HG02970 (cell line): ENCODE results near the gene WDR70.
"Not testable (repeated sequence)": the region's sequence is repeated elsewhere in the genome, so short reads cannot be mapped to it uniquely, and the experiment has no call there.

Experiments
- ATAC-seq: cut with Tn5 transposase; IDR thresholded peaks from one replicate; pipeline ENCODE4 v1.9.1; 2021; ENCODE audit warnings: mild to moderate bottlenecking, moderate library complexity, moderate number of reproducible peaks; ENCODE audit not compliant: unreplicated experiment, low FRiP score

Gene WDR70

GRCh38 chr5:37506722-37507121 is 127.6 kb downstream of the WDR70 start:
- no peak for ATAC-seq

- no peak for ATAC-seq
Observed at GRCh38 chr5:37511646-37512045, 132.5 kb downstream of the WDR70 start.

DNA sequence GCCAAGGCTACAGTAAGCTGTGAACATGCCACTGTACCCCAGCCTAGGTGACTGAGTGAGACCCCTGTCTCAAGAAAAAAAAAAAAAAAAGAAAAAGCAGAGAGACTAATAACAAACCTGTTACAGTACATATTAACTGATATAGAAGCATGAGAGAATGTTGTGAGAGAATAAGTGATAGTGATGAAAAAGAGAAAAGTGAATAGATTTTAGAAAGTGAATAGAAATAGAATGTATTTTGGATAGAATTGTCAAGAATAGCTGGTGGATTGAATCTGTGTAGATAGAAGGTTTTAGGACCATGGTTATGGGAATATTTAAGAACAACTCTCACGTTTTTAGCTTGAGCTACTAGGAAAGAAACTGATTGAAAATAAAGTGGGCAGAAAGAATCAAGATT is 135.8 kb downstream of the WDR70 start:
- ATAC-seq, result no peak

DNA sequence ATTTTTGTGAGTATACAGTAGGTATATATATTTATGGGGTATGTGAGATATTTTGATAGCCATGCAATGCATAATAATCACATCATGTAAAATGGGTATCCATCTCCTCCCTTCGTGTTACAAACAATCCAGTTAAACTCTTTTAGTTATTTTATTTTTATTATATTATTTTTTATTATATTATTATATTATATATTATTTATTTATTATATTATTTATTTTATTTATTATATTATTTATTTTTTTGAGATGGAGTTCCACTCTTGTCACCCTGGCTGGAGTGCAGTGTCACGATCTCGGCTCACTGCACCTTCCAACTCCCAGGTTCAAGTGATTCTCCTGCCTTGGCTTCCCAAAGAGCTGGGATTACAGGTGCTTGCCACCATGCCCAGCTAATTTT is 138.6 kb downstream of the WDR70 start:
- ATAC-seq, result no peak

DNA sequence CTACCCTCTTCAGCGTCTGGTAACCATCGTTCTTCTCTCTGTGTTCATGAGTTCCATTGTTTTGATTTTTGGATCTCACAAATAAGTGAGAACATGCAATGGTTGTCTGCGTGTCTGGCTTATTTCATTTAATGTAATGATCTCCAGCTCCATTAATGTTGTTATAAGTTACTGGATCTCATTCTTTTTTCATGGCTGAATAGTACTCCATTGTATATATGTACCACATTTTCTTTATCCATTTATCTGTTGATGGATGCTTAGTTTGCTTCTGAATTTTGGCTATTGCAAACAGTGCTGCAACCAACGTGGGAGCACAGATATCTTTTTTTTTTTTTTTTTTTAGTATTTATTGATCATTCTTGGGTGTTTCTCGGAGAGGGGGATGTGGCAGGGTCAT is 139.2 kb downstream of the WDR70 start:
- ATAC-seq, result not testable (repeated sequence)

GRCh38 chr5:37519304-37519703 is 140.2 kb downstream of the WDR70 start:
- ATAC-seq, result no peak

DNA sequence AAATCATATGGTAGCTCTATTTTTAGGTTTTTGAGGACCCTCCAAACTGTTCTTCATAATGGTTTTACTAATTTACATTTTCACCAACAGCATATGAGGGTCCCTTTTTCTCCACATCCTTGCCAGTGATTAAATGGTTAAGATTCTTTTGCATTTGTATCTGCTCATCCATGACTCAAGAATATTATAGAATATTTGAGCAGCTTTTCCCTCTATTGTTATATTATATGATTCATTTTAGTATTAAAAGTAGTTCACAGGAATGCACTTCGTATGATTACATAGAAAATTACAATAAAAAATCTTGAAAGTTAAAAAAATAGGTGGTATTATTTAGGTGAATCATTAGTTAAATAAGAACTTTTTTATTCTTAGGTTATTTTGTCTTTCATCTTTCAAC is 140.7 kb downstream of the WDR70 start:
- ATAC-seq, result no peak

DNA sequence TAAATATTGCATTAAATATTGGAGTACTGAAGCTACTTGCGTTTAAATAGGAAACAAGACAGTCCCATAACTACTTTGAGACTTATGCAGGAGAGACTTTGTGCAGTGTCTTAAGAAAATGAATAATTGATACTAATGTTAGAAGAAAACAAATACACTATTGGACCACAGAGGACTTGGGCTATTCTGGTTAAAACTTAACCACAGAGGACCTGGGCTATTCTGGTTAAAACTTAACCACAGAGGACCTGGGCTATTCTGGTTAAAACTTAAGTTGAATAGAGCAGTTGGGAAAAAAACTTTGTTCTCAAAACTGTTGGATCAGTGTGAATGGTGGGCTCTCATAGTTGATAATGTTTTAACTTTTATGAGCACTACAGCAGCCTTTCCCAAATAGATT is 141.7 kb downstream of the WDR70 start:
- ATAC-seq, result no peak

DNA sequence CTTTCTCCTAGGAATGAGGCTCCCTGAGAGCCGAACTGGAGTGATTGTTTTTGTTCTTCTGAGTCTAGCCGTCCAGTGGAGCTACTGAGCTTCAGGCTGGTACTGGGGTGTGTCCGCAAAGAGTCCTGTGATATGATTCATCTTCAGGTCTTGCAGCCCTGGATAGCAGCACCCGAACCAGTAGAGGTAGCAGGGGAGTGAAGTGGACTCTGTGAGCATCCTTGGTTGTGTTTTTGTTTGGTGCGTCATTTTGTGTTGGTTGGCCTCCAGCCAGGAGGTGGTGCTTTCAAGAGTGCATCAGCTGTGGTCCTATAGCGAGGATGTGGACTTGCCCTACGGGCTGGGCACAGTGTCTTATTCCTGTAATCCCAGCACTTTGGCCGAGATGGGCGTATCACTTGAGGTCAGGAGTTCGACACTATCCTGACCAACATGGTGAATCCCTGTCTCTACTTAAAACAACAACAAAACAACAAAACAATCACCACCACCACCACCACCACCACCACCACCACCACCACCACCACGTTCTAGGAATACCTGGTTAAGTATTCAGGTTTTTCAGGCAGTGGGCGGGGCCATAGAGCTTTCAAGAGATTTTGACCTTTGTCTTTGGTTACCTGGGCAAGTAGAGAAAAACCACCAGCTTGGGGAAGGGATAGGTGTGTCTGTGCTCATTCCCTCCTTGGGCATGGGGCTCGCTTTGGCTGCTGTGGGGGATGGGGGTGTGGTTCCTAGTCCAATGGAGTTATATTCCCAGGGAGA is 154.0 kb downstream of the WDR70 start:
- no peak for ATAC-seq

- ATAC-seq, result no peak
Observed at GRCh38 chr5:37533851-37534250, 154.7 kb downstream of the WDR70 start.

- no peak for ATAC-seq
Observed at GRCh38 chr5:37539459-37539858, 160.3 kb downstream of the WDR70 start.

DNA sequence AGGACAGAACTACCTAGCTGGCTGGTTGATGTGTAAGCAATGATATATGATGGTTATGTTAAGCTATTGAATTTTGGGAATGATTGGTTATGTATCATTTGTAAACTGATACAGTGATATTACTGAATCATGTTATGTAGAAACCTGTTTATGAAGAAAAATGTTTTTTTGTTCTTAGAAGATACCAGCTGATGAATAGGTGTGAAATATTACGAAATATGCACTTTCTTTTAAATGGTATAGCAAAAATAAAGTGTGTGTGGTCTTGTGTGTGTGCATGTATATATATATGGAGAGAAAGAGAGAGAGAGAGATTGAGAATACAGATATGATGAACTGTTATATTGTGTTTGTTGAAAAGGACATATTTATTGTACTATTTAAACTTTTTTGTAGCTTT is 164.1 kb downstream of the WDR70 start:
- ATAC-seq, result no peak

- ATAC-seq, result no peak
Observed at GRCh38 chr5:37549411-37549810, 170.3 kb downstream of the WDR70 start.

DNA sequence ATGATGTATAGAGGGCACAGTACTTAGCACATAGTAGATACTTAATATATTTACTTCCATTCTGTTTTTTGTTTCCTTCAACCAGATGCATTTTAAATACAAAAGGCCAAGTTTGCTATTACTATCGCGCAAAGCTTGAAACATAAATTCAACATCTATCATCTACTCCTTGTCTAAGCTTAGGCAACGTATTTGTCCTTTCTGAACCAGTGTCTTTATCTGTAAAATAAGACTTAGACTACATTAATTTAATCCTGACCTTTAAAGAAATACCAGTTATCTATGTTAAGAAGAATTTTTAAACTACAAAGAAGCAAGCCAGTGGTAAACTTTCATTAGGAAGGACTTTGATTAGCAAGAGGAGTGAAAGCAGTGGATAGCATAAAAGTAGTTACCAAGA is 173.0 kb downstream of the WDR70 start:
- ATAC-seq, result no peak

- ATAC-seq, result no peak
Observed at GRCh38 chr5:37552770-37553719, 173.9 kb downstream of the WDR70 start.

GRCh38 chr5:37553720-37554404 is 174.7 kb downstream of the WDR70 start:
- ATAC-seq, result no peak

GRCh38 chr5:37554405-37554739 is 175.3 kb downstream of the WDR70 start:
- no peak for ATAC-seq

DNA sequence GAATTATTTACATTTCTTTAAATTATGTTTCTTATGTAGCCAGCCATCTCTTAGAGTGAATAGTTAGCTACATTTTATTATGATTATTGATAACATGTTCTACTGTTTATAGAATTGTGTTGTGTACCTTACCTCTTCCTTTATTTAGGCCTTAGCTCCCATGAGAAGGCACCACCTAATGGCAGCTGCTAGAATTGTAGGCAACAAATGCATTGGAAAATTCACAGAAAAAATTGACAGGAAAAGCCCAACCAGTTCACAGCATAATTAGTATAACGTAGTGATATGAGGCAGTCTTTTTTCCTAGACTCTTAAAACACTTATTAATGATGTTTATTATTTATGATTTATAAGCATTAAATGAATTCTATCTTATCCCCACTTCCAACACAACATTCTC is 175.8 kb downstream of the WDR70 start:
- ATAC-seq, result no peak

DNA sequence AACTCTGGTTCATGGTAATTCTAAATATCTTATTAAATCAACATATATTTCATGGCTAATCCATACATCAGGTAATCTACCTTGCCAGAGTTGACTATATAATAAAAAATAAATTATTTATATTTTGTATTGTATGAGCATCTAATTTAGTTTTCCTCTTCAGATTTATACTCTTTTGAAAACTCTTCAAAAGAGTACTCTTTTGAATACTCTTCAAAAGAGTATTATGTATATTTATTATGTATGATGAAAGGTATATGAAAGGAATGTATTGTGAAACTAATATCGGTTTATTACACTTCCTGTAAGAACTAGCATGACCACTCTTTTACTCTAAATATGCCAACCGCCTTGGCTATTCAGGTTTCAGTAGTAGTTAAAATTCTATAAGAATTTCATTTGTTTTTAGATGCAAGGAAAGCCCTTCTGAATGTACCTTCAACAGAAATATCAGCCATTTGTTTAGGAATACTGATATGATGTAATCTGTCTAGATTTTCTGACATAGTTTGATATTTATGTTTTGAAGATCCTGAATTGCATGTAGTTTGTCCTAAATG is 178.7 kb downstream of the WDR70 start:
- ATAC-seq, result no peak

- no peak for ATAC-seq
Observed at GRCh38 chr5:37565062-37565670, 186.0 kb downstream of the WDR70 start.
